Adrenal gland (tissue), 12 donors: ENCODE measurements around the gene MS4A6A. TPM values are rescaled to one million over a fixed set of nuclear protein-coding genes. Genes with fewer than 3 reads are reported as not detected.
A peak's percentile ranks its signal among the peaks of the same experiment; 100 is the strongest.

Experiments used
- DNase-seq, 7 donors: peaks; one replicate each; pipeline ENCODE4 v3.0.0-alpha.2; 2019 to 2020
- H3K27ac ChIP-seq, 5 donors: fragments of 200-600 bp; sonication (generic) in 4 of 5; 1 replicate in 3 of 5; 2 replicates in 2 of 5; pipeline versions ENCODE4 v1.5.1 to v1.8.0; 2016 to 2020; ENCODE audit warnings: mild to moderate bottlenecking in 1 of 5
- H3K27me3 ChIP-seq: fragments of 200-600 bp; 2 replicates; pipeline ENCODE4 v1.8.0; 2021
- H3K36me3 ChIP-seq, 2 donors: fragments of 200-600 bp; replicated peaks in 1 of 2; 1 replicate in 1 of 2; 2 replicates in 1 of 2; pipeline versions ENCODE4 v1.5.1 to v1.8.0; 2018 to 2022
- H3K4me1 ChIP-seq, 2 donors: fragments of 200-600 bp; replicated peaks in 1 of 2; 1 replicate in 1 of 2; 2 replicates in 1 of 2; pipeline versions ENCODE4 v1.5.1 to v1.8.0; 2018 to 2021
- H3K4me3 ChIP-seq, 4 donors: fragments of 200-600 bp; sonication (generic) in 3 of 4; one replicate each; pipeline ENCODE4 v1.5.1; 2016 to 2018
- H3K9me3 ChIP-seq, 3 donors: fragments of 200-600 bp; sonication (generic) in 1 of 3; replicated peaks in 1 of 3; 1 replicate in 2 of 3; 2 replicates in 1 of 3; pipeline versions ENCODE4 v1.5.1 to v1.8.0; 2016 to 2021
- CTCF ChIP-seq, 6 experiments: fragments of 450-650 bp in 4 of 6; fragments of 200-600 bp in 2 of 6; sonication (generic) in 1 of 6; IDR thresholded peaks; 1 replicate in 5 of 6; 2 replicates in 1 of 6; pipeline versions ENCODE4 v1.5.1 to v1.8.0; 2016 to 2021; ENCODE audit warnings: antibody characterized with exemption in 6 of 6, mild to moderate bottlenecking in 2 of 6, moderate library complexity in 1 of 6
- POLR2A ChIP-seq, 2 donors: fragments of 450-650 bp; IDR thresholded peaks; one replicate each; pipeline ENCODE4 v1.6.1; 2017; ENCODE audit warnings: antibody characterized with exemption in 2 of 2, mild to moderate bottlenecking in 2 of 2, moderate library complexity in 1 of 2
- WGBS, 4 donors: extraction: QIAGEN DNeasy Blood & Tissue Kit in 2 of 4; methylation state at CpG; one replicate each; pipeline versions ENCODE4 v1.1.5 to v1.1.7; 2013 to 2017; 5-methylcytosine and 5-hydroxymethylcytosine counted together
- intact Hi-C, 2 donors: fragments of 100-400 bp; cut with DNase I; formaldehyde crosslinking; loops; one replicate each; pipeline versions ENCODE4 v1.14.1 to v1.15.0; 2022 to 2023
- polyA plus RNA-seq, 3 donors: library from polyadenylated mRNA; stranded (reverse); fragments of 200-250 nt in 2 of 3; fragments of 350-450 nt in 1 of 3; fragmentation: Illumina TruSeq in 1 of 3; extraction: RNeasy Lipid Tissue Mini Kit (QIAGEN cat#74804) in 1 of 3; gene quantifications; one replicate each; pipeline ENCODE4 v1.2.3, GENCODE V29; 2013 to 2014
- total RNA-seq, 9 donors: library from RNA; depleted of rRNA in 4 of 9; stranded (reverse); fragments of >200 nt in 4 of 9; fragments of 120-200 nt in 1 of 9; fragmentation: NEBNext Ultra II Directional in 1 of 9; extraction: Animal tissue kit (Norgen Biotek cat#: 25700) in 1 of 9; gene quantifications; one replicate each; pipeline versions ENCODE4 v1.1.0 to v1.2.4, GENCODE V29; 2013 to 2023
- donor health status: healthy with polysubstance abuse.
- donor health status: Bipolar disorder and iron deficiency.
- donor health status: DM: yes; HTN: yes; CAD: no.
- donor health status: DM: no; HTN: no; CAD: no.
- donor health status: DM: no; HTN: no; CAD: no.
- donor health status: DM: yes; HTN: yes; CAD: no.

The MS4A6A gene
- total and polyA plus RNA-seq, 12 donors, result 28.6 to 204 (median 121) TPM

GRCh38 chr11:60143768-60144167, 39.1 kb downstream of the MS4A6A start:
- no peaks in the 10 kb centered on the region for H3K36me3 ChIP-seq
- intact Hi-C loops, result no loop called here
- H3K27ac ChIP-seq, result no peak overlapping the region
- TF ChIP-seq CTCF (IDR thresholded peaks at IDR 0.05) (no peak), POLR2A (IDR thresholded peaks at IDR 0.05) (no peak)
- WGBS, 4 donors, result 79 to 91% (median 85%) methylated on average over 3 of the region's 3 CpGs
- no peaks in the 10 kb centered on the region for H3K9me3 ChIP-seq
- no peak for DNase-seq
- no peak overlapping the region for H3K4me3 ChIP-seq
- no peaks in the 10 kb centered on the region for H3K4me1 ChIP-seq
- H3K27me3 ChIP-seq, result no peaks in the 10 kb centered on the region

GRCh38 chr11:60133917-60134316, 49.0 kb downstream of the MS4A6A start:
- no peak for DNase-seq
- Histone ChIP-seq H3K36me3 (no peaks in the 10 kb centered on the region), H3K27me3 (no peaks in the 10 kb centered on the region), H3K4me1 (no peaks in the 10 kb centered on the region), H3K4me3 (no peak overlapping the region), H3K9me3 (no peaks in the 10 kb centered on the region), H3K27ac (no peak overlapping the region)
- no peak for TF ChIP-seq CTCF (IDR thresholded peaks at IDR 0.05)
- TF ChIP-seq POLR2A (IDR thresholded peaks at IDR 0.05), result no peak
- WGBS, 4 donors, result 27 to 44% (median 39%) methylated on average over 1 of the region's 1 CpG
- intact Hi-C loops, result loop anchor here in 1 of 2 donors (10.0 kb wide), 1 partner anchor 309 kb away; no protein-coding TSS in a partner anchor

GRCh38 chr11:60131912-60132311, 51.0 kb downstream of the MS4A6A start:
- no peak overlapping the region for H3K4me3 ChIP-seq
- no peak overlapping the region for H3K27ac ChIP-seq
- DNase-seq, result no peak
- no peaks in the 10 kb centered on the region for H3K9me3 ChIP-seq
- WGBS, 4 donors, result 77 to 84% (median 82%) methylated on average over 3 of the region's 3 CpGs
- TF ChIP-seq CTCF (IDR thresholded peaks at IDR 0.05), result no peak
- TF ChIP-seq POLR2A (IDR thresholded peaks at IDR 0.05), result no peak
- intact Hi-C loops, result loop anchor here in 1 of 2 donors (10.0 kb wide), 1 partner anchor 307 kb away; no protein-coding TSS in a partner anchor
- no peaks in the 10 kb centered on the region for H3K4me1 ChIP-seq
- H3K27me3 ChIP-seq, result no peaks in the 10 kb centered on the region
- no peaks in the 10 kb centered on the region for H3K36me3 ChIP-seq

- no peak for TF ChIP-seq POLR2A (IDR thresholded peaks at IDR 0.05)
- peak; percentile 32 to 59 (median 44) for TF ChIP-seq CTCF (IDR thresholded peaks at IDR 0.05)
- H3K9me3 ChIP-seq, result no peaks in the 10 kb centered on the region
- intact Hi-C loops, result loop anchor here in 1 of 2 donors (10.0 kb wide), 1 partner anchor 306 kb away; no protein-coding TSS in a partner anchor
- H3K4me1 ChIP-seq, result no peaks in the 10 kb centered on the region
- H3K27me3 ChIP-seq, result no peaks in the 10 kb centered on the region
- no peak overlapping the region for H3K4me3 ChIP-seq
- peak in 5 of 7 donors; percentile 26 to 61 (median 32) for DNase-seq
- no peak overlapping the region for H3K27ac ChIP-seq
- no peaks in the 10 kb centered on the region for H3K36me3 ChIP-seq
Measured at GRCh38 chr11:60130496-60130895, 52.4 kb downstream of the MS4A6A start.
